Right ventricle myocardium superior (tissue), 1 donor: Measurements from ENCODE around the gene RNASEH1. TPM values are rescaled to one million over a fixed set of nuclear protein-coding genes. Genes with fewer than 3 reads are reported as not detected.
A peak's percentile ranks its signal among the peaks of the same experiment; 100 is the strongest.
"Not testable (repeated sequence)": the region's sequence is repeated elsewhere in the genome, so short reads cannot be mapped to it uniquely, and the experiment has no call there.

ENCODE experiments used
- ATAC-seq: fragments of 200-7000 bp; cut with Tn5 transposase; one replicate; pipeline ENCODE4 v1.9.1; 2020; ENCODE audit warnings: mild to moderate bottlenecking; ENCODE audit not compliant: poor library complexity
- DNase-seq: peaks from one replicate; pipeline ENCODE4 v3.0.0-alpha.2; 2020
- intact Hi-C: fragments of 100-400 bp; cut with DNase I; formaldehyde crosslinking; loops from one replicate; pipeline ENCODE4 v1.11.2; 2022
- total RNA-seq: library from RNA; stranded (reverse); fragmentation: NEBNext Ultra II Directional; extraction: Animal tissue kit (Norgen Biotek cat#: 25700); gene quantifications from one replicate; pipeline ENCODE4 v1.2.1, GENCODE V29; 2021
- donor health status: DM: no; HTN: yes; CAD: no; lungs with severe emphysema.

Gene RNASEH1
- total RNA-seq, 1 donor from 2014 or later, result 20.8 TPM

GRCh38 chr2:3569656-3570055 is 11.5 kb upstream of the RNASEH1 start:
- intact Hi-C loops, ATAC-seq, DNase-seq: not testable (repeated sequence)

- intact Hi-C loops, result no loop called here
- no peak for DNase-seq
- no peak for ATAC-seq
Observed at GRCh38 chr2:3566806-3567205, 8.7 kb upstream of the RNASEH1 start.

GRCh38 chr2:3565117-3565516 is 7.0 kb upstream of the RNASEH1 start:
- intact Hi-C loops, result no loop called here

GRCh38 chr2:3563521-3563976 is 5.4 kb upstream of the RNASEH1 start:
- DNase-seq (no peak), ATAC-seq (no peak)
- intact Hi-C loops, result no loop called here

More at GRCh38 chr2:3565117-3565516, 7.0 kb upstream of the RNASEH1 start:
- DNase-seq, result no peak
- no peak for ATAC-seq

GRCh38 chr2:3557639-3558204 is 411 bp downstream of the RNASEH1 start:
- intact Hi-C loops, result no loop called here
- DNase-seq (no peak), ATAC-seq (no peak)

- DNase-seq (no peak), ATAC-seq (no peak)
- intact Hi-C loops, result no loop called here
Observed at GRCh38 chr2:3553946-3554345, 4.2 kb downstream of the RNASEH1 start.

GRCh38 chr2:3547915-3548314 is 10.2 kb downstream of the RNASEH1 start:
- ATAC-seq (no peak), DNase-seq (no peak)
- intact Hi-C loops, result no loop called here

- ATAC-seq (no peak), DNase-seq (no peak)
- intact Hi-C loops, result no loop called here
Observed at GRCh38 chr2:3545788-3546478, 12.2 kb downstream of the RNASEH1 start.

GRCh38 chr2:3543023-3543683 is 15.0 kb downstream of the RNASEH1 start:
- intact Hi-C loops, result no loop called here
- DNase-seq, result no peak
- ATAC-seq, result peak; percentile 86

- intact Hi-C loops, result no loop called here
- DNase-seq (no peak), ATAC-seq (no peak)
Observed at GRCh38 chr2:3542107-3542506, 16.0 kb downstream of the RNASEH1 start.

GRCh38 chr2:3539836-3540235 is 18.3 kb downstream of the RNASEH1 start:
- DNase-seq (no peak), ATAC-seq (no peak)
- intact Hi-C loops, result no loop called here

GRCh38 chr2:3536682-3537632 is 21.2 kb downstream of the RNASEH1 start:
- intact Hi-C loops, result no loop called here
- ATAC-seq (peak; percentile 30), DNase-seq (peak; percentile 60)

- intact Hi-C loops, result no loop called here
- peak; percentile 71 for ATAC-seq
- peak; percentile 76 for DNase-seq
Observed at GRCh38 chr2:3535794-3536681, 22.1 kb downstream of the RNASEH1 start.

GRCh38 chr2:3535467-3535793 is 22.7 kb downstream of the RNASEH1 start:
- no peak for DNase-seq
- intact Hi-C loops, result no loop called here
- ATAC-seq, result no peak

- intact Hi-C loops, result no loop called here
- DNase-seq (no peak), ATAC-seq (no peak)
Observed at GRCh38 chr2:3534251-3534814, 23.8 kb downstream of the RNASEH1 start.

- intact Hi-C loops, result no loop called here
- peak; percentile 59 for ATAC-seq
- DNase-seq, result no peak
Observed at GRCh38 chr2:3533836-3534235, 24.3 kb downstream of the RNASEH1 start.

GRCh38 chr2:3532941-3533340 is 25.2 kb downstream of the RNASEH1 start:
- DNase-seq, result no peak
- intact Hi-C loops, result no loop called here

More at GRCh38 chr2:3532941-3533340, 25.2 kb downstream of the RNASEH1 start:
- ATAC-seq, result peak; percentile 48
